DND-41 (cell line): ENCODE data around the gene PIAS1.

ENCODE experiments used
- ATAC-seq: fragments of 200-7000 bp; cut with Tn5 transposase; 3 replicates; pipeline ENCODE4 v1.9.1; 2021; ENCODE audit warnings: low read depth; ENCODE audit not compliant: insufficient read depth
- DNase-seq: peaks from one replicate; pipeline ENCODE4 v3.0.0-alpha.2; 2020
- H2AFZ ChIP-seq: 2 replicates; pipeline ENCODE4 v1.6.0; 2012; ENCODE audit warnings: low read depth, low read length
- H3K27ac ChIP-seq: 2 replicates; pipeline ENCODE4 v1.5.1; 2012; ENCODE audit warnings: low read length, inconsistent platforms
- H3K27me3 ChIP-seq: fragments of 200-600 bp; sonication (generic); 2 replicates; pipeline ENCODE4 v1.6.0; 2012; ENCODE audit warnings: low read length, mild to moderate bottlenecking, inconsistent platforms; ENCODE audit not compliant: insufficient read depth, poor library complexity
- H3K36me3 ChIP-seq: 2 replicates; pipeline ENCODE4 v1.5.1; 2012; ENCODE audit warnings: low read length, inconsistent platforms; ENCODE audit not compliant: insufficient read depth
- H3K4me1 ChIP-seq: 2 replicates; pipeline ENCODE4 v1.5.1; 2012; ENCODE audit warnings: mild to moderate bottlenecking, low read length; ENCODE audit not compliant: insufficient read depth
- H3K4me2 ChIP-seq: 2 replicates; pipeline ENCODE4 v1.6.0; 2012; ENCODE audit warnings: mild to moderate bottlenecking, moderate library complexity, low read length, inconsistent platforms; ENCODE audit not compliant: insufficient read depth
- H3K4me3 ChIP-seq, 2 experiments: fragments of 200-600 bp in 1 of 2; shearing (Covaris generic) in 1 of 2; 2 replicates each; pipeline ENCODE4 v1.5.1; 2012 to 2016; ENCODE audit warnings: inconsistent platforms in 2 of 2, low read length in 2 of 2, mild to moderate bottlenecking in 2 of 2, low read depth in 1 of 2, moderate library complexity in 1 of 2
- H3K79me2 ChIP-seq: 2 replicates; pipeline ENCODE4 v1.6.0; 2012; ENCODE audit warnings: low read length, inconsistent platforms; ENCODE audit not compliant: insufficient read depth
- H3K9ac ChIP-seq: 2 replicates; pipeline ENCODE4 v1.6.0; 2012; ENCODE audit warnings: low read depth, mild to moderate bottlenecking, inconsistent platforms, low read length, moderate library complexity
- H3K9me3 ChIP-seq: 2 replicates; pipeline ENCODE4 v1.5.1; 2012; ENCODE audit warnings: low read length, moderate library complexity, mild to moderate bottlenecking, inconsistent platforms; ENCODE audit not compliant: insufficient read depth, severe bottlenecking
- H4K20me1 ChIP-seq: 2 replicates; pipeline ENCODE4 v1.6.0; 2012; ENCODE audit warnings: low read length; ENCODE audit not compliant: insufficient read depth
- CTCF ChIP-seq: IDR thresholded peaks from 2 replicates; pipeline ENCODE4 v1.5.1; 2012; ENCODE audit warnings: borderline replicate concordance, low read length, moderate library complexity, mild to moderate bottlenecking; ENCODE audit not compliant: poor library complexity, severe bottlenecking; ENCODE audit errors: extremely low read depth
- EZH2 ChIP-seq: IDR thresholded peaks from 3 replicates; pipeline ENCODE4 v1.6.1; 2012; ENCODE audit warnings: borderline replicate concordance, low read depth, mild to moderate bottlenecking, moderate library complexity, low read length, inconsistent platforms; ENCODE audit not compliant: severe bottlenecking

The PIAS1 gene

GRCh38 chr15:68228143-68228970 lies 174.2 kb downstream of the PIAS1 start:
- Histone ChIP-seq H3K79me2 (peaks cover 58% of the 10 kb centered on the region), H3K9ac (peak overlapping the region; percentile 93), H3K4me2 (peak overlapping the region; percentile 80), H3K4me3 (peak overlapping the region; percentile 34 to 67; a peak in 3 of 4 replicates), H3K4me1 (peaks cover 53% of the 10 kb centered on the region), H3K36me3 (peaks cover 4% of the 10 kb centered on the region; the same call in 1 of the 2 replicates), H3K27ac (peak overlapping the region; percentile 92), H3K9me3 (no peaks in the 10 kb centered on the region), H3K27me3 (no peaks in the 10 kb centered on the region), H2AFZ (peak overlapping the region; percentile 86), H4K20me1 (peaks cover 11% of the 10 kb centered on the region; the same call in 1 of the 2 replicates)
- no peak for TF ChIP-seq CTCF
- TF ChIP-seq EZH2: no peak
- DNase-seq (no peak), ATAC-seq (no peak)

GRCh38 chr15:68228971-68229385 lies 174.9 kb downstream of the PIAS1 start:
- ATAC-seq (peak; percentile 2; the same call in 2 of the 3 replicates), DNase-seq (no peak)
- Histone ChIP-seq H3K4me1 (peaks cover 53% of the 10 kb centered on the region), H3K9ac (peak overlapping the region; percentile 93), H3K4me2 (peak overlapping the region; percentile 80), H2AFZ (peak overlapping the region; percentile 86), H3K27ac (peak overlapping the region; percentile 92), H3K36me3 (no peaks in the 10 kb centered on the region; the same call in 1 of the 2 replicates), H3K4me3 (peak overlapping the region; percentile 34 to 67), H3K27me3 (no peaks in the 10 kb centered on the region), H3K79me2 (peaks cover 52% of the 10 kb centered on the region), H3K9me3 (no peaks in the 10 kb centered on the region), H4K20me1 (peaks cover 11% of the 10 kb centered on the region; the same call in 1 of the 2 replicates)
- TF ChIP-seq CTCF: no peak
- TF ChIP-seq EZH2: no peak

DNA sequence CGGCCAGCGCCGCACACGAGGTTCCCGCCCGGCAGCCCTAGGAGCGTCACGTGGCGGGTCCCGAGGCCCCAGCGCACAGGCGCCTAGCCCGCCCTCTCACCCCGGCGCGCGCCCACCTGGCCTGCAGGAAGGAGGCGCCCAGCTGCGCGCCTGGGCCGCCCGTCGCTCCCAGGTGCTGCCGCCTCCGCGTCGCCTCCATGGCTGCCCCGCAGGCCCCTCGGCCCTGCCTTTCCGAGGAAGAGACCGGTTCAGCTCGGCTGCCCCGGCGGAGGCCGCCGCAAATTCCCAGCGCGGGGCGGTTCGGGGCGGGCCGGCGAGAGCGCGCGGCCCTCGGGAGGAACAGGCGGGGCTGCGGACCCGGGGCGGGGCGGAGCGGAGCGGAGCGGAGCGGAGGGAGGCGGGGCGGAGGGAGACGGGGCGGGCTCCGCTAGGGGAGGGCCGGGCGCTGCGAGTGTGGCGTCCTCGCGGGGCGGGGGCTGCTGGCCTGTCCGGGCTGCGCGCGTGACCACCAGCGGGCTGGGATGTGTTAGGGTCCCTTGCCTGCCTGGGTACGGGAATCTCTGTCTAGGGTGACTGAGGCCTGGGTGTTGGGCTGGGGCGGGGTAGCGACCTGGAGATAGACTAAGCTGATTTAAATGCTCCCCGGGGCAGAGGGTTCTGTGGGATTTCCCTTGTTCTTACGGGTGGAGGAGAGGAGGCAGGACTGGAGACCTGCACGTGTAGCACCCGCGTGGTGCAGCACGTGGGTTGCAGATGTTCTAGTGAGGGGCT lies 175.5 kb downstream of the PIAS1 start, which contains the start of gene CLN6:
TSS of gene CLN6 (minus strand) at position 343 of the 771 bp plus-strand sequence. CDS start at position 199, 144 bp downstream.
- H2AFZ ChIP-seq: peak within 1 kb of the TSS; percentile 86
- no peak for TF ChIP-seq EZH2
- no peak for TF ChIP-seq CTCF
- DNase-seq: peak; percentile 85
- no peaks in the 10 kb centered on the region for H3K27me3 ChIP-seq
- peak within 1 kb of the TSS; percentile 93 for H3K9ac ChIP-seq
- no peaks in the 10 kb centered on the region for H3K9me3 ChIP-seq
- peak within 1 kb of the TSS; percentile 80 for H3K4me2 ChIP-seq
- H3K4me3 ChIP-seq: peak within 1 kb of the TSS; percentile 34 to 67
- peaks cover 51% of the 10 kb centered on the region for H3K4me1 ChIP-seq
- H3K27ac ChIP-seq: peak within 1 kb of the TSS; percentile 92
- peaks cover 46% of the 10 kb centered on the region for H3K79me2 ChIP-seq
- H3K36me3 ChIP-seq: no peaks in the 10 kb centered on the region; the same call in 1 of the 2 replicates
- peak; percentile 82 for ATAC-seq
- peaks cover 11% of the 10 kb centered on the region; the same call in 1 of the 2 replicates for H4K20me1 ChIP-seq
